Thyroid gland (tissue), 4 donors: ENCODE measurements around the gene MFAP3.
"Not testable (repeated sequence)": the region's sequence is repeated elsewhere in the genome, so short reads cannot be mapped to it uniquely, and the experiment has no call there.

Experiments
- POLR2A ChIP-seq, 2 donors: fragments of 450-650 bp; IDR thresholded peaks; one replicate each; pipeline ENCODE4 v1.6.1; 2017; ENCODE audit warnings: antibody characterized with exemption in 2 of 2, mild to moderate bottlenecking in 2 of 2, moderate library complexity in 1 of 2
- TF ChIP-seq, protein P1 (sequence below), 6 experiments: fragments of 200-600 bp in 3 of 6; fragments of 450-650 bp in 3 of 6; sonication (generic) in 3 of 6; IDR thresholded peaks; one replicate each; pipeline ENCODE4 v1.5.1; 2016 to 2019; ENCODE audit warnings: antibody characterized with exemption in 6 of 6, mild to moderate bottlenecking in 2 of 6, inconsistent platforms in 1 of 6, moderate library complexity in 1 of 6

DNA sequence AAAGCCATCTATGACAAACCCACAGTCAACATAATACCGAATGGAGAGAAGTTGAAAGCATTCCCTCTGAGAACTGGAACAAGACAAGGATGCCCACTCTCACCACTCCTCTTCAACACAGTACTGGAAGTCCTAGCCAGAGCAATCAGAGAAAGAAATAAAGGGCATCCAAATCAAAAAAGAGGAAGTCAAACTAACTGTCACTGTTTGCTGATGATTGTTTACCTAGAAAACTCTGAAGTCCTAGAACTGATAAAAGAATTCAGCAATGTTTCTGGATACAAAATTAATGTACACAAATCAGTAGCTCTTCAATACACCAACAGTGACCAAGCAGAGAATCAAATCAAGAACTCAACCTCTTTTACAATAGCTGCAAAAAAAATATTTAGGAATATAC lies 19.8 kb upstream of the MFAP3 start:
- TF ChIP-seq, protein P1, sequence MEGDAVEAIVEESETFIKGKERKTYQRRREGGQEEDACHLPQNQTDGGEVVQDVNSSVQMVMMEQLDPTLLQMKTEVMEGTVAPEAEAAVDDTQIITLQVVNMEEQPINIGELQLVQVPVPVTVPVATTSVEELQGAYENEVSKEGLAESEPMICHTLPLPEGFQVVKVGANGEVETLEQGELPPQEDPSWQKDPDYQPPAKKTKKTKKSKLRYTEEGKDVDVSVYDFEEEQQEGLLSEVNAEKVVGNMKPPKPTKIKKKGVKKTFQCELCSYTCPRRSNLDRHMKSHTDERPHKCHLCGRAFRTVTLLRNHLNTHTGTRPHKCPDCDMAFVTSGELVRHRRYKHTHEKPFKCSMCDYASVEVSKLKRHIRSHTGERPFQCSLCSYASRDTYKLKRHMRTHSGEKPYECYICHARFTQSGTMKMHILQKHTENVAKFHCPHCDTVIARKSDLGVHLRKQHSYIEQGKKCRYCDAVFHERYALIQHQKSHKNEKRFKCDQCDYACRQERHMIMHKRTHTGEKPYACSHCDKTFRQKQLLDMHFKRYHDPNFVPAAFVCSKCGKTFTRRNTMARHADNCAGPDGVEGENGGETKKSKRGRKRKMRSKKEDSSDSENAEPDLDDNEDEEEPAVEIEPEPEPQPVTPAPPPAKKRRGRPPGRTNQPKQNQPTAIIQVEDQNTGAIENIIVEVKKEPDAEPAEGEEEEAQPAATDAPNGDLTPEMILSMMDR (IDR thresholded peaks at IDR 0.05) = not testable (repeated sequence)
- not testable (repeated sequence) for TF ChIP-seq POLR2A (IDR thresholded peaks at IDR 0.05)
